Measurements from ENCODE around the gene CCT5.

- TF ChIP-seq CTCF (IDR thresholded peaks at IDR 0.05), result no peak
- TF ChIP-seq EZH2 (IDR thresholded peaks at IDR 0.05; ENCODE audit: borderline replicate concordance, insufficient read depth, low read depth, low read length, poor library complexity, severe bottlenecking), result no peak
Measured at GRCh38 chr5:10227379-10227778, 22.7 kb upstream of the CCT5 start.
